Keratinocyte (primary cell): ENCODE data around the gene CHL1. TPM values are rescaled to one million over a fixed set of nuclear protein-coding genes. Genes with fewer than 3 reads are reported as not detected.

Experiments used
- DNase-seq: peaks from one replicate; pipeline ENCODE4 v3.0.0-alpha.2; 2011; ENCODE audit warnings: low read depth, missing footprints, low spot score
- FAIRE-seq: peaks from 2 replicates; lab custom pipeline; 2011; peaks lifted over from hg19 to GRCh38; lab: Jason Lieb, UNC
- H2AFZ ChIP-seq: 2 replicates; pipeline ENCODE4 v1.6.0; 2012; ENCODE audit warnings: low read length, control low read depth, inconsistent platforms; ENCODE audit not compliant: control insufficient read depth
- H3K27ac ChIP-seq: 2 replicates; pipeline ENCODE4 v1.5.1; 2011; ENCODE audit warnings: low read length; ENCODE audit not compliant: control insufficient read depth, insufficient read depth
- H3K27me3 ChIP-seq: 3 replicates; pipeline ENCODE4 v1.6.0; 2011; ENCODE audit warnings: low read length; ENCODE audit not compliant: control insufficient read depth, insufficient read depth; ENCODE audit errors: extremely low read depth
- H3K36me3 ChIP-seq, 2 experiments: 2 replicates in 1 of 2; 3 replicates in 1 of 2; pipeline ENCODE4 v1.5.1; 2011; ENCODE audit warnings: low read length in 2 of 2, mild to moderate bottlenecking in 1 of 2; ENCODE audit not compliant: control insufficient read depth in 2 of 2, insufficient read depth in 2 of 2; ENCODE audit errors: extremely low read depth in 1 of 2
- H3K4me1 ChIP-seq: 3 replicates; pipeline ENCODE4 v1.5.1; 2011; ENCODE audit warnings: low read length; ENCODE audit not compliant: control insufficient read depth, insufficient read depth; ENCODE audit errors: extremely low read depth
- H3K4me2 ChIP-seq: 3 replicates; pipeline ENCODE4 v1.6.0; 2011; ENCODE audit warnings: low read depth, low read length; ENCODE audit not compliant: control insufficient read depth, insufficient read depth; ENCODE audit errors: extremely low read depth
- H3K4me3 ChIP-seq, 3 experiments: fragments of 200-600 bp in 1 of 3; sonication (generic) in 1 of 3; 2 replicates in 2 of 3; 3 replicates in 1 of 3; pipeline ENCODE4 v1.5.1; 2011 to 2016; ENCODE audit warnings: low read length in 3 of 3, mild to moderate bottlenecking in 3 of 3, control low read depth in 2 of 3, inconsistent platforms in 1 of 3, low read depth in 1 of 3, mixed read lengths in 1 of 3, mixed run types in 1 of 3, moderate library complexity in 1 of 3; ENCODE audit not compliant: control insufficient read depth in 2 of 3, insufficient read depth in 2 of 3; ENCODE audit errors: extremely low read depth in 1 of 3
- H3K79me2 ChIP-seq: 2 replicates; pipeline ENCODE4 v1.6.0; 2012; ENCODE audit warnings: low read length; ENCODE audit not compliant: control insufficient read depth, insufficient read depth
- H3K9ac ChIP-seq: 3 replicates; pipeline ENCODE4 v1.6.0; 2011; ENCODE audit warnings: low read length; ENCODE audit not compliant: control insufficient read depth, insufficient read depth; ENCODE audit errors: extremely low read depth
- H3K9me1 ChIP-seq: 3 replicates; pipeline ENCODE4 v1.6.0; 2011; ENCODE audit warnings: low read length; ENCODE audit not compliant: control insufficient read depth, insufficient read depth; ENCODE audit errors: extremely low read depth
- H3K9me3 ChIP-seq: 2 replicates; pipeline ENCODE4 v1.5.1; 2012; ENCODE audit warnings: low read depth, low read length; ENCODE audit not compliant: control insufficient read depth
- H4K20me1 ChIP-seq: 3 replicates; pipeline ENCODE4 v1.6.0; 2011; ENCODE audit warnings: low read length; ENCODE audit not compliant: control insufficient read depth, insufficient read depth; ENCODE audit errors: extremely low read depth
- EZH2 ChIP-seq: IDR thresholded peaks from one replicate; pipeline ENCODE4 v1.6.1; 2012; ENCODE audit warnings: inconsistent platforms, mild to moderate bottlenecking, low read length, moderate library complexity
- dilution Hi-C: fragments of 300-500 bp; cut with MboI; formaldehyde crosslinking; loops from one replicate; pipeline ENCODE4 v1.7.0; 2020; ENCODE audit warnings: low sequenced_read_pairs; ENCODE audit not compliant: extremely low pct_ligation_motif_present
- polyA plus RNA-seq, 5 experiments: library from polyadenylated mRNA; depleted of rRNA in 3 of 5; stranded (reverse) in 3 of 5; stranded (forward) in 1 of 5; unstranded in 1 of 5; fragments of >200 nt; gene quantifications; 1 replicate in 1 of 5; 2 replicates in 3 of 5; 3 replicates in 1 of 5; pipeline versions ENCODE4 v1.2.1 to v1.2.3, GENCODE V29; 2011 to 2012; ENCODE audit warnings: missing spikeins in 2 of 5, low read depth in 1 of 5, low replicate concordance in 1 of 5
- TF ChIP-seq, protein P1 (sequence below), 3 experiments: IDR thresholded peaks in 1 of 3; conservative IDR thresholded peaks in 1 of 3; optimal IDR thresholded peaks in 1 of 3; 2 replicates in 2 of 3; 3 replicates in 1 of 3; pipeline versions ENCODE3 to v1.5.1; 2011; ENCODE audit warnings: low read length in 3 of 3, mild to moderate bottlenecking in 3 of 3, moderate library complexity in 2 of 3, control low read depth in 1 of 3, inconsistent platforms in 1 of 3; ENCODE audit not compliant: insufficient read depth in 2 of 3; ENCODE audit errors: extremely low read depth in 1 of 3

The CHL1 gene
- polyA plus RNA-seq, 1 donor (not counting 4 experiments of a cell fraction or from before 2014, with no cell fraction given), result 0.04 TPM

GRCh38 chr3:197149-197827, 725 bp downstream of the CHL1 start:
- Histone ChIP-seq H3K4me3 (peak overlapping the region; percentile 16 to 34 (median 22)), H3K27ac (no peak overlapping the region), H3K4me2 (peak overlapping the region; percentile 51), H3K9me1 (no peaks in the 10 kb centered on the region), H3K79me2 (no peaks in the 10 kb centered on the region), H3K9ac (no peak overlapping the region), H3K27me3 (peaks cover 55% of the 10 kb centered on the region), H2AFZ (no peak overlapping the region), H3K36me3 (no peaks in the 10 kb centered on the region), H4K20me1 (no peaks in the 10 kb centered on the region), H3K4me1 (peaks cover 4% of the 10 kb centered on the region), H3K9me3 (no peaks in the 10 kb centered on the region)
- DNase-seq, result no peak
- no peak for FAIRE-seq
- TF ChIP-seq, protein P1, sequence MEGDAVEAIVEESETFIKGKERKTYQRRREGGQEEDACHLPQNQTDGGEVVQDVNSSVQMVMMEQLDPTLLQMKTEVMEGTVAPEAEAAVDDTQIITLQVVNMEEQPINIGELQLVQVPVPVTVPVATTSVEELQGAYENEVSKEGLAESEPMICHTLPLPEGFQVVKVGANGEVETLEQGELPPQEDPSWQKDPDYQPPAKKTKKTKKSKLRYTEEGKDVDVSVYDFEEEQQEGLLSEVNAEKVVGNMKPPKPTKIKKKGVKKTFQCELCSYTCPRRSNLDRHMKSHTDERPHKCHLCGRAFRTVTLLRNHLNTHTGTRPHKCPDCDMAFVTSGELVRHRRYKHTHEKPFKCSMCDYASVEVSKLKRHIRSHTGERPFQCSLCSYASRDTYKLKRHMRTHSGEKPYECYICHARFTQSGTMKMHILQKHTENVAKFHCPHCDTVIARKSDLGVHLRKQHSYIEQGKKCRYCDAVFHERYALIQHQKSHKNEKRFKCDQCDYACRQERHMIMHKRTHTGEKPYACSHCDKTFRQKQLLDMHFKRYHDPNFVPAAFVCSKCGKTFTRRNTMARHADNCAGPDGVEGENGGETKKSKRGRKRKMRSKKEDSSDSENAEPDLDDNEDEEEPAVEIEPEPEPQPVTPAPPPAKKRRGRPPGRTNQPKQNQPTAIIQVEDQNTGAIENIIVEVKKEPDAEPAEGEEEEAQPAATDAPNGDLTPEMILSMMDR (optimal IDR thresholded peaks at IDR 0.05 in 1 of 3, IDR thresholded peaks at IDR 0.05 in 1 of 3, conservative IDR thresholded peaks at IDR 0.05 in 1 of 3; ENCODE audit: extremely low read depth in 1 of 3, insufficient read depth in 2 of 3, low read length in 3 of 3), result no peak
- no peak for TF ChIP-seq EZH2
- dilution Hi-C loops, result no loop called here

DNA sequence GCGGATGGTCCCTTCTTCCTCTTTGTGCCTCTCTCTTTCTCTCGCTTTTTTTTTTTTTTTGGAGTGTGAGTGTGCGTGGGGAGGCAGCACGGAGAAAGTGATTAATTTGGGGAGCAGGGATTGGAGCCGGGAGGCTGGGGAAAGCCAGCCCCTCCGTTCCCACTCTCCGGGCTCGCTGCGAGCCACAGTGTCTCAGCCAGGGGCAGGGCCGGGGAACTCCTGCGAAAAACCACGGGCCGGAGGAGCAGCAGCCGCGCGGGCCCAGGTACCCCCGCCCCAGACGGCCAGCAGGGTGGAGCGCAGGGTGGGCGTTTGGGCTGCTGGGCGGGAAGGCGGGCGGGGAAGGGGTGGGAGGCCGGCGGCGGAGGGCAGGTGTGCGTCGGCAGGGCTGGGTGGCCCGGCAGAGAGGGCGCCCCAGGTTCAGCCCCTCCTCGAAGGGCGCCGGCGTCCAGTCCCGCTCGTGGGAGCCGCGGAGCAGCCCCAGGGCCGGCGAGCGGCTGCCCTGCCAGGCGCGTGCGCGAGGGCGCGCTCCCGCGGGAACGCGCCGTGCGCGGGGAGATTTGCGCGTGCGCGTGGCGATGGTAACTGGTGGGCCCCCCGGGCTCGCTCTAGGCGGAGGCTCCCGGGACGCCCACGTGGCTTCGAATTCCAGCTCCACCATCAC, 1.4 kb downstream of the CHL1 start:
- Histone ChIP-seq H4K20me1 (no peaks in the 10 kb centered on the region), H3K36me3 (no peaks in the 10 kb centered on the region), H3K27me3 (peaks cover 55% of the 10 kb centered on the region), H2AFZ (no peak overlapping the region), H3K9me3 (no peaks in the 10 kb centered on the region), H3K4me3 (peak overlapping the region; percentile 16 to 34 (median 22)), H3K9me1 (no peaks in the 10 kb centered on the region), H3K27ac (no peak overlapping the region), H3K4me2 (peak overlapping the region; percentile 51), H3K79me2 (no peaks in the 10 kb centered on the region), H3K9ac (no peak overlapping the region), H3K4me1 (peaks cover 4% of the 10 kb centered on the region)
- dilution Hi-C loops, result no loop called here
- TF ChIP-seq EZH2, result peak; percentile 7
- TF ChIP-seq, protein P1 (optimal IDR thresholded peaks at IDR 0.05 in 1 of 3, IDR thresholded peaks at IDR 0.05 in 1 of 3, conservative IDR thresholded peaks at IDR 0.05 in 1 of 3; ENCODE audit: extremely low read depth in 1 of 3, insufficient read depth in 2 of 3, low read length in 3 of 3), result no peak
- FAIRE-seq (no peak), DNase-seq (no peak)
